Testis (tissue), 2 donors: ENCODE data around the gene TRIP6.

Experiments used
- POLR2A ChIP-seq: fragments of 450-650 bp; IDR thresholded peaks from one replicate; pipeline ENCODE4 v1.6.1; 2017; ENCODE audit warnings: antibody characterized with exemption, mild to moderate bottlenecking, moderate library complexity
- TF ChIP-seq, protein P1 (sequence below), 3 experiments: fragments of 450-650 bp in 2 of 3; fragments of 200-600 bp in 1 of 3; sonication (generic) in 1 of 3; IDR thresholded peaks; one replicate each; pipeline ENCODE4 v1.5.1; 2016 to 2019; ENCODE audit warnings: antibody characterized with exemption in 3 of 3, mild to moderate bottlenecking in 2 of 3, moderate library complexity in 1 of 3

GRCh38 chr7:100860702-100861615 lies 6.2 kb upstream of the TRIP6 start:
- TF ChIP-seq, protein P1, sequence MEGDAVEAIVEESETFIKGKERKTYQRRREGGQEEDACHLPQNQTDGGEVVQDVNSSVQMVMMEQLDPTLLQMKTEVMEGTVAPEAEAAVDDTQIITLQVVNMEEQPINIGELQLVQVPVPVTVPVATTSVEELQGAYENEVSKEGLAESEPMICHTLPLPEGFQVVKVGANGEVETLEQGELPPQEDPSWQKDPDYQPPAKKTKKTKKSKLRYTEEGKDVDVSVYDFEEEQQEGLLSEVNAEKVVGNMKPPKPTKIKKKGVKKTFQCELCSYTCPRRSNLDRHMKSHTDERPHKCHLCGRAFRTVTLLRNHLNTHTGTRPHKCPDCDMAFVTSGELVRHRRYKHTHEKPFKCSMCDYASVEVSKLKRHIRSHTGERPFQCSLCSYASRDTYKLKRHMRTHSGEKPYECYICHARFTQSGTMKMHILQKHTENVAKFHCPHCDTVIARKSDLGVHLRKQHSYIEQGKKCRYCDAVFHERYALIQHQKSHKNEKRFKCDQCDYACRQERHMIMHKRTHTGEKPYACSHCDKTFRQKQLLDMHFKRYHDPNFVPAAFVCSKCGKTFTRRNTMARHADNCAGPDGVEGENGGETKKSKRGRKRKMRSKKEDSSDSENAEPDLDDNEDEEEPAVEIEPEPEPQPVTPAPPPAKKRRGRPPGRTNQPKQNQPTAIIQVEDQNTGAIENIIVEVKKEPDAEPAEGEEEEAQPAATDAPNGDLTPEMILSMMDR (IDR thresholded peaks at IDR 0.05), result no peak
- TF ChIP-seq POLR2A, result no peak
